Activated CD4-positive, alpha-beta T cell treated with anti-CD3 and anti-CD28 coated beads, Interleukin-2, amount 10 ng/mL, durations not matched to agents 7 days and 5 days (primary cell): Measurements from ENCODE around the gene CDC23. TPM values are rescaled to one million over a fixed set of nuclear protein-coding genes. Genes with fewer than 3 reads are reported as not detected.
"Not testable (repeated sequence)": the region's sequence is repeated elsewhere in the genome, so short reads cannot be mapped to it uniquely, and the experiment has no call there.

Experiments used
- CTCF ChIA-PET: fragments of 350-600 bp; sonication (Branson Sonifier 250); formaldehyde crosslinking; loops from one replicate; lab custom pipeline; 2021; ENCODE audit warnings: antibody characterized with exemption; lab: Charles Lee
- POLR2A ChIA-PET: fragments of 350-600 bp; sonication (Branson Sonifier 250); formaldehyde crosslinking; loops from one replicate; lab custom pipeline; 2021; ENCODE audit warnings: antibody characterized with exemption; lab: Charles Lee
- DNase-seq: peaks from one replicate; pipeline ENCODE4 v3.0.0-alpha.2; 2020
- H3K27ac Mint-ChIP-seq: one replicate; pipeline ENCODE4 v1.8.0; 2021; ENCODE audit warnings: mild to moderate bottlenecking, moderate library complexity, mixed read lengths
- H3K27me3 Mint-ChIP-seq: one replicate; pipeline ENCODE4 v1.8.0; 2021; ENCODE audit warnings: mixed read lengths
- H3K36me3 Mint-ChIP-seq: one replicate; pipeline ENCODE4 v1.8.0; 2021; ENCODE audit warnings: low read depth, mixed read lengths
- H3K4me1 Mint-ChIP-seq: one replicate; pipeline ENCODE4 v1.8.0; 2021; ENCODE audit warnings: mixed read lengths
- H3K4me3 Mint-ChIP-seq: one replicate; pipeline ENCODE4 v1.8.0; 2021; ENCODE audit warnings: mild to moderate bottlenecking, moderate library complexity, mixed read lengths
- H3K9me3 Mint-ChIP-seq: one replicate; pipeline ENCODE4 v1.8.0; 2021; ENCODE audit warnings: mixed read lengths
- total RNA-seq, 2 experiments: library from RNA; stranded (reverse); gene quantifications; one replicate each; pipeline ENCODE4 v1.2.3, GENCODE V29; 2021

The CDC23 gene
- total RNA-seq, 2 experiments from 2014 or later = 32.2 to 34.6 TPM

DNA sequence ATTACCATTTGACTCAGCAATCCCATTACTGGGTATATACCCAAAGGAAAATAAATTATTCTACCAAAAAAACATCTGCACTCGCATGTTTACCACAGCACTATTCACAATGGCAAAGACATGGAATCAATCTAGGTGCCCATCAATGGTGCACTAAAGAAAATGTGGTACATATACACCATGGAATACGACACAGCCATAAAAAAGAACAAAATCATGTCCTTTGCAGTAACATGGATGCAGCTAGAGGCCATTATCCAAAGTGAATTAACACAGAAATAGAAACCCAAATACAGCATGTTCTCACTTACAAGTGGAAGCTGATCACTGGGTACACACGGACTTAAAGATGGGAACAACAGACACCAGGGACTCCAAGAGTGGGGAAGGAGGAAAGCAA is 2.1 kb downstream of the CDC23 start:
- CTCF ChIA-PET = interaction anchor here (1.8 kb wide), 1 partner anchor 141 kb away, joined by 7 read pairs; the partner anchor contains the start of gene KDM3B
- Mint-ChIP-seq H3K36me3 (peaks cover 10% of the 10 kb centered on the region), H3K27ac (peak overlapping the region; percentile 76), H3K9me3 (no peaks in the 10 kb centered on the region), H3K27me3 (no peaks in the 10 kb centered on the region), H3K4me3 (peak overlapping the region; percentile 42), H3K4me1 (peaks cover 30% of the 10 kb centered on the region)
- POLR2A ChIA-PET = no interaction called here
- DNase-seq = no peak

GRCh38 chr5:138193859-138194258 is 19.3 kb downstream of the CDC23 start:
- CTCF ChIA-PET = interaction anchor here (1.5 to 3.0 kb wide), 3 partner anchors 8 to 19 kb away, joined by 3 to 10 read pairs (median 8); partner anchors contain the start of gene CDC23
- H3K27ac Mint-ChIP-seq, H3K4me1 Mint-ChIP-seq, H3K9me3 Mint-ChIP-seq, POLR2A ChIA-PET, H3K4me3 Mint-ChIP-seq, H3K27me3 Mint-ChIP-seq, DNase-seq: not testable (repeated sequence)
- H3K36me3 Mint-ChIP-seq = peaks cover 24% of the 10 kb centered on the region

DNA sequence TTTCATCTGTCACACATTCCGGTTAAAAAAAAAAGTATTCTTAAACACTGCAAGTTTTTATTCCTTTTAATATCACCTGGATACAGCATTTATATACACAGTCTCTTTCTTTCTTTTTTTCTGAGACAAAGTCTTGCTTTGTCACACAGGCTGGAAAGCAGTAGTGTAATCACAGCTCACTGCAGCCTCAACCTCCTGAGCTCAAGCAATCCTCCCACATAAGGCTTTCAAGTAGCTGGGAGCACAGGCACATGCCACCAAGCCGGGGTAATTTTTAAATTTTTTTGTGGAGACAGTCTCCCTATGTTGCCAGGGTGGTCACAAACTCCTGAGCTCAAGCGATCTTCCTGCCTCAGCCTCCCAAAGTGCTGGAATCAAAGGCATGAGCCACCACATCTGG is 20.3 kb downstream of the CDC23 start:
- ChIA-PET POLR2A (no interaction called here), CTCF (interaction anchor here (1.5 to 3.0 kb wide), 2 partner anchors 10 to 20 kb away, joined by 3 to 8 read pairs; partner anchors contain the start of gene CDC23)

DNA sequence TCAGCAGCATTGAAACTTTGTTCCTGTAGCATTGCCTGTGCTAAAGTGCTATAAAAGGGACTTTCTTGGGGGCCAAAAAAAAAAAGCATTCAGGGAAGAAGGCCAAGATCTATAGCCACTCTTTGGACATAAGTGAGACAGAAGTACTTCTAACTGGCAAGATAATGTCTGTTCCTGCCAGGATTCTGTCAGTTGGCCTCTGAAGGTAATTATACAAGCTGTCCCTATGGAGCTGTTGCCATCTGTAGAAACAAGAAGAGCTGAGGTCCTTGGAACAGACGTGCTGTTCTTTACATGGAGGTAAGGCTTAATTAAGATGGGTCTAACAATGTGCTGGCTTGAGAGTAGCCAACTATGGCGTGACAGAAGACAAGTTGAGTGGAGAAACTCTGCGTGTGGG is 24.5 kb downstream of the CDC23 start:
- ChIA-PET POLR2A (no interaction called here), CTCF (interaction anchor here (0.6 to 3.8 kb wide), 8 partner anchors 9 to 1010 kb away, joined by 3 to 15 read pairs (median 3); partner anchors contain the start of gene SIL1)
- Mint-ChIP-seq H3K4me3 (no peak overlapping the region), H3K4me1 (no peaks in the 10 kb centered on the region), H3K27me3 (no peaks in the 10 kb centered on the region), H3K27ac (peak overlapping the region; percentile 21), H3K9me3 (no peaks in the 10 kb centered on the region), H3K36me3 (peaks cover 53% of the 10 kb centered on the region)
- no peak for DNase-seq

More for the DNA sequence above, 20.3 kb downstream of the CDC23 start:
- peaks cover 30% of the 10 kb centered on the region for H3K36me3 Mint-ChIP-seq
- H3K4me3 Mint-ChIP-seq = no peak overlapping the region
- no peaks in the 10 kb centered on the region for H3K27me3 Mint-ChIP-seq
- H3K9me3 Mint-ChIP-seq = no peaks in the 10 kb centered on the region
- no peak overlapping the region for H3K27ac Mint-ChIP-seq
- DNase-seq = no peak
- no peaks in the 10 kb centered on the region for H3K4me1 Mint-ChIP-seq

- ChIA-PET POLR2A (no interaction called here), CTCF (interaction anchor here (1.0 to 3.8 kb wide), 5 partner anchors 8 to 166 kb away, joined by 3 to 15 read pairs (median 8); partner anchors contain the start of gene KDM3B)
- Mint-ChIP-seq H3K9me3 (no peaks in the 10 kb centered on the region), H3K27me3 (no peaks in the 10 kb centered on the region), H3K4me3 (no peak overlapping the region), H3K36me3 (peaks cover 65% of the 10 kb centered on the region), H3K4me1 (peaks cover 4% of the 10 kb centered on the region), H3K27ac (peak overlapping the region; percentile 33)
- no peak for DNase-seq
These were observed 27.1 kb downstream of the CDC23 start for GRCh38 chr5:138186002-138186447.

GRCh38 chr5:138182808-138183207 is 30.3 kb downstream of the CDC23 start:
- Mint-ChIP-seq H3K4me1 (peaks cover 16% of the 10 kb centered on the region), H3K27ac (no peak overlapping the region), H3K9me3 (no peaks in the 10 kb centered on the region), H3K36me3 (peaks cover 61% of the 10 kb centered on the region), H3K27me3 (no peaks in the 10 kb centered on the region), H3K4me3 (no peak overlapping the region)
- no peak for DNase-seq
- ChIA-PET CTCF (interaction anchor here (1.3 to 1.7 kb wide), 2 partner anchors 10 to 234 kb away, joined by 3 to 8 read pairs; no protein-coding TSS in a partner anchor), POLR2A (no interaction called here)

DNA sequence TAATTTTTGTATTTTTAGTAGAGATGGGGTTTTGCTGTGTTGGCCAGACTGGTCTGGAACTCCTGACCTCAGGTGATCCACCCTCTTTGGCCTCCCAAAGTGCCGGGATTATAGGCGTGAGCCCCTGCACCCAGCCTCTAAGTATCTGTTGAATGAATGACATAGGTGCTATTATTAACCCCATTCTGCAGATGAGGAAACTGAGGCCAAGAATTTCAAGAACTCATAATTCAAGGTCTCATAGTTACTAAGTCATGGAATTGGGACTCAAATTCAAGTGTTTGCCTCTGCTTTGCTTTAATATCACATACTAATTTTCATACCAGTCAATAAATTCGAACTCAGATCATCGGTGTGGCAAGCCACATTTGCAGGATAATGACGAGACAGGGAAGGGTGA is 32.3 kb downstream of the CDC23 start:
- POLR2A ChIA-PET = interaction anchor here (0.6 kb wide), 1 partner anchor 9 kb away, joined by 3 read pairs; no protein-coding TSS in a partner anchor
- CTCF ChIA-PET = interaction anchor here (0.8 kb wide), 1 partner anchor 237 kb away, joined by 3 read pairs; no protein-coding TSS in a partner anchor
- Mint-ChIP-seq H3K36me3 (peaks cover 49% of the 10 kb centered on the region), H3K27ac (no peak overlapping the region), H3K4me3 (no peak overlapping the region), H3K9me3 (no peaks in the 10 kb centered on the region), H3K27me3 (no peaks in the 10 kb centered on the region), H3K4me1 (peaks cover 20% of the 10 kb centered on the region)
- no peak for DNase-seq

- no peak overlapping the region for H3K4me3 Mint-ChIP-seq
- H3K36me3 Mint-ChIP-seq = peaks cover 49% of the 10 kb centered on the region
- peaks cover 20% of the 10 kb centered on the region for H3K4me1 Mint-ChIP-seq
- H3K27ac Mint-ChIP-seq = no peak overlapping the region
- DNase-seq = peak; percentile 25
- CTCF ChIA-PET = interaction anchor here (0.6 to 3.9 kb wide), 5 partner anchors 8 to 237 kb away, joined by 3 to 30 read pairs (median 3); partner anchors contain the start of gene KDM3B
- H3K9me3 Mint-ChIP-seq = no peaks in the 10 kb centered on the region
- POLR2A ChIA-PET = interaction anchor here (0.6 kb wide), 1 partner anchor 8 kb away, joined by 3 read pairs; no protein-coding TSS in a partner anchor
- no peaks in the 10 kb centered on the region for H3K27me3 Mint-ChIP-seq
These were observed 32.8 kb downstream of the CDC23 start for GRCh38 chr5:138180183-138180782.

GRCh38 chr5:138179277-138179857 is 33.8 kb downstream of the CDC23 start:
- Mint-ChIP-seq H3K9me3 (no peaks in the 10 kb centered on the region), H3K27ac (no peak overlapping the region), H3K36me3 (peaks cover 44% of the 10 kb centered on the region), H3K4me3 (no peak overlapping the region), H3K4me1 (peaks cover 20% of the 10 kb centered on the region), H3K27me3 (no peaks in the 10 kb centered on the region)
- peak; percentile 8 for DNase-seq
- ChIA-PET POLR2A (no interaction called here), CTCF (interaction anchor here (0.6 to 3.9 kb wide), 6 partner anchors 9 to 1115 kb away, joined by 3 to 30 read pairs (median 3); partner anchors contain the start of gene KDM3B)

DNA sequence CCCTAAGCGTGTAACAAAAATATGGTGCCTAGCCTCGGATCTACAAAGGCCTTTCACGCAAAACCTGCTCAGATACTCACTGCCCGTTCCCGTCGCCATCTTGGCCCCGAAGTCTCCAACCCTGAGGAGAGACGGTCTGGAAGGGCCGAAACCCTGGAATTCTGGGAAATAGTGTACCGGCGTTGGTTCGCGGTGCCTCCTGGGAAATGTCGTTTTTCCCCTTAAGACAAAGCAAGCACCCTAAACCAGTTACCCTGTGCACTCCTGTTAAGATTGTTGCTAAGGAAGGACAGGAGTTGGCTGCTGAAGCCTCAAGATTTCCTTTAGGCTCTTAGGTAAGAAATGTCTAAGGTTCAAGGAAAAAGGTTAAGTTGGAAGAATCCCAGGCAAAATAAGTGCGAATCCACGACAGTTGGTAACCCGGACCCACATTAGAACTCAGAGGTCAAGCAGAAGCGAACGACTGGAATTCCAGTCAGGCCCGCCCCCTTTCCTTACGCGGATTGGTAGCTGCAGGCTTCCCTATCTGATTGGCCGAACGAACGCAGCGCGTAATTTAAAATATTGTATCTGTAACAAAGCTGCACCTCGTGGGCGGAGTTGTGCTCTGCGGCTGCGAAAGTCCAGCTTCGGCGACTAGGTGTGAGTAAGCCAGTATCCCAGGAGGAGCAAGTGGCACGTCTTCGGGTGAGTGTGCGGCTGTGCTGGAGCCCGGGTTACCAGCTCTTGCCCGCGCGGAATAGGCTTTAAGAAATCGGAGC is 34.4 kb downstream of the CDC23 start, which contains the start of the genes BRD8 and KIF20A:
Gene BRD8 (minus strand): TSS at position 115 of the 761 bp plus-strand sequence. CDS start 16 bp downstream, at position 99.
Gene KIF20A (plus strand): TSS at position 597 of the 761 bp plus-strand sequence. CDS start 569 bp downstream, outside the sequence.
- H3K9me3 Mint-ChIP-seq = no peaks in the 10 kb centered on the region
- ChIA-PET POLR2A (no interaction called here), CTCF (interaction anchor here (0.7 to 3.9 kb wide), 4 partner anchors 10 to 1116 kb away, joined by 3 to 30 read pairs (median 4); partner anchors contain the start of gene KDM3B)
- peak; percentile 97 for DNase-seq
- H3K27me3 Mint-ChIP-seq = no peaks in the 10 kb centered on the region
- no peak within 1 kb of the TSS for H3K4me3 Mint-ChIP-seq
- peaks cover 40% of the 10 kb centered on the region for H3K36me3 Mint-ChIP-seq
- H3K27ac Mint-ChIP-seq = no peak within 1 kb of the TSS
- H3K4me1 Mint-ChIP-seq = peaks cover 21% of the 10 kb centered on the region

GRCh38 chr5:138177941-138178515 is 35.1 kb downstream of the CDC23 start:
- Mint-ChIP-seq H3K4me1 (peaks cover 24% of the 10 kb centered on the region), H3K27ac (no peak overlapping the region), H3K4me3 (no peak overlapping the region), H3K9me3 (no peaks in the 10 kb centered on the region), H3K36me3 (peaks cover 37% of the 10 kb centered on the region), H3K27me3 (no peaks in the 10 kb centered on the region)
- ChIA-PET POLR2A (interaction anchor here (0.7 kb wide), 1 partner anchor 55 kb away, joined by 3 read pairs; no protein-coding TSS in a partner anchor), CTCF (interaction anchor here (0.9 to 3.9 kb wide), 4 partner anchors 8 to 175 kb away, joined by 3 to 30 read pairs (median 4); partner anchors contain the start of gene KDM3B)
- peak; percentile 47 for DNase-seq
